ENCODE measurements around the gene LAMC2.
A peak's percentile ranks its signal among the peaks of the same experiment; 100 is the strongest.

The LAMC2 gene

DNA sequence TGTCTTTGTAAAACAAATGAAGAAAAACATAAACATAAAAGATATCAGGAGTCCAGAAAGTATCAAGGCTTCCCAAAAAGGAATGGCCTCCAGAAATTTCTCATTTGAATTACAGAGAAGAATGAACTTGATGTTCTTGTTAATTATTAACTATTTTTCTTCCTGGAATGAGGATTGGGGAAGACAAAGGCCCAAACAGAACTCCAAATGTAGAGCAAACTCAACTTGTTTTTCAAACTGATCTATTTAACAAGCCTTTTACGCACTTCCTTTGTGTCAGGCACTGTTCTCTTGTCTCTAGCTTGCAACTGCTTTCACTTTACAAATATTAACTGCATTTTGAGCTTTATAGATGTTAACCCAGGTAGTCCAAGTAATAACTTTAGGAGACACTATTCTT is 45.5 kb downstream of the LAMC2 start:
- no peak overlapping the region for H3K4me3 ChIP-seq (ENCODE audit: low read depth, low read length)
- TF ChIP-seq, protein P1, sequence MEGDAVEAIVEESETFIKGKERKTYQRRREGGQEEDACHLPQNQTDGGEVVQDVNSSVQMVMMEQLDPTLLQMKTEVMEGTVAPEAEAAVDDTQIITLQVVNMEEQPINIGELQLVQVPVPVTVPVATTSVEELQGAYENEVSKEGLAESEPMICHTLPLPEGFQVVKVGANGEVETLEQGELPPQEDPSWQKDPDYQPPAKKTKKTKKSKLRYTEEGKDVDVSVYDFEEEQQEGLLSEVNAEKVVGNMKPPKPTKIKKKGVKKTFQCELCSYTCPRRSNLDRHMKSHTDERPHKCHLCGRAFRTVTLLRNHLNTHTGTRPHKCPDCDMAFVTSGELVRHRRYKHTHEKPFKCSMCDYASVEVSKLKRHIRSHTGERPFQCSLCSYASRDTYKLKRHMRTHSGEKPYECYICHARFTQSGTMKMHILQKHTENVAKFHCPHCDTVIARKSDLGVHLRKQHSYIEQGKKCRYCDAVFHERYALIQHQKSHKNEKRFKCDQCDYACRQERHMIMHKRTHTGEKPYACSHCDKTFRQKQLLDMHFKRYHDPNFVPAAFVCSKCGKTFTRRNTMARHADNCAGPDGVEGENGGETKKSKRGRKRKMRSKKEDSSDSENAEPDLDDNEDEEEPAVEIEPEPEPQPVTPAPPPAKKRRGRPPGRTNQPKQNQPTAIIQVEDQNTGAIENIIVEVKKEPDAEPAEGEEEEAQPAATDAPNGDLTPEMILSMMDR (IDR thresholded peaks at IDR 0.05; ENCODE audit: borderline replicate concordance, insufficient read depth, low read depth, low read length): no peak

DNA sequence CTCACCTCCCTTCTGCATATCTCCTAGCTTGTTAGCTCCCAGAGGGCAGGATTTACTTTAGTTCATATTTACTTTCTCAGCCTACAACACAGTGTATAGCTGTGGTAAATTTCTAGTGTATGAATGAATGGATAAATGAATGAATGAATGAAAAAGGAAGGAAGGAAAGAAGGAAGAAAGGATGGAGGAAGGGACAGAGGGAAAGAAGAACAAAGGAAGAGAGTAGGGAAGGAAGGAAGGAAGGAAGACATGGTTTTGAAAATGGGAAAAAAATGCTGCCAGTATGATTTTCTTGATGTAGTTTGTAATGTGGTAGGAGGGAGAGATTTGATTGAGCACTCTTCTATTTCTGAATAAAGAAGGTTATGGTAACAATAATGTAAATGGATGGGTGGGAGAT is 47.0 kb downstream of the LAMC2 start:
- no peak overlapping the region for H3K4me3 ChIP-seq (ENCODE audit: low read depth, low read length)
- TF ChIP-seq, protein P1 (IDR thresholded peaks at IDR 0.05; ENCODE audit: borderline replicate concordance, insufficient read depth, low read depth, low read length): no peak

DNA sequence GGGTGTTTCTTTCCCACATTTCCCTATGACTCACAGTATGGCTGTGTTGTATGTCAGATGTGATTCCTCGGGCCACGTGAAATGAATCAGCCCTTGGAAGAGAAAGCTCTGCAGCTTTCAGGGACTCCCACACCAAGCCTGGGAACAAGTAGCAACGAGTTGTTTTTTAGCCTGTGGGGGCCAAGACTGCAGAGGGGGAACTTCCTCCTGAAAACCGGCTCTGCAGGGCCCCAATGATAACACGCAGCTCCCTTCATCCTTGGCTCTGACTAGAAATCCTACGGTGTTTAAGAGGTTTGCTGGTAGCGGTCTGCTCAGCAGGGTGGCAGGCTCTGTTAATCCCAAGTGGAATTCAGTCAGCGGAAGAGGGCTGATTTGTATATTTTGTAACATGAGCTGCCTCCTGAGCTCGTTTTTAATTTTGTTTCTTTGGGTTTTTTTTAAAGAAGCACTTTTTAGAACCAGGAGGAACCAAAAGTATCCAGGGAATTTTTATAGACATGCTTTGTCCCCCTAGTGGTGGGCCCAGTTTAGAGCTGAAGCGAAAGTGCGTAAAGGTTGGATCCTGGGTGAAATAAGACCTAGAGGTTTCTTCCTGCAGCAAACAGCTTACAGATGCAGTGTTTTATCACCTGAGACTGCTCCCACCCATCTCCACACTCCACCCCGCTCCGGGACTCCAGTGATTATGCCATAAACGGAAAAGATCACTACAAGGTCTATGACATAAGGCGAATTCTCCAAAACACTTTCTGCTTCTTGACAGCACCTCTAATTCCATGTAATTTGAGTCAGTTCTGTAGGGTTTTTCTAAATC is 48.8 kb downstream of the LAMC2 start:
- TF ChIP-seq, protein P1 (IDR thresholded peaks at IDR 0.05; ENCODE audit: borderline replicate concordance, insufficient read depth, low read depth, low read length): peak; percentile 64
- no peak overlapping the region for H3K4me3 ChIP-seq (ENCODE audit: low read depth, low read length)

DNA sequence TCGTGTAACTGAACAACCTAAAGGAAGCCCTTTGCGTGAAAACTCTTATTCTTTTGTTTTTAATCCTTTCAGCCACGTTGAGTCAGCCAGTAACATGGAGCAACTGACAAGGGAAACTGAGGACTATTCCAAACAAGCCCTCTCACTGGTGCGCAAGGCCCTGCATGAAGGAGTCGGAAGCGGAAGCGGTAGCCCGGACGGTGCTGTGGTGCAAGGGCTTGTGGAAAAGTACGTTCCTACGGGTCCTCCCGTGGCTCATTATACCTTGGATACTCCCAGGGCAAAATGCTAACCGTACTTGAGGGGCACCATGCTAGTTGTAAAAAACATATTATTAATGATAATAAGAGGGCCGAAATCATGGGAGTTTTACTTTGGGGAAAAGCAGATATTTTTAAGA is 49.4 kb downstream of the LAMC2 start:
- TF ChIP-seq, protein P1 (IDR thresholded peaks at IDR 0.05; ENCODE audit: borderline replicate concordance, insufficient read depth, low read depth, low read length): no peak
- H3K4me3 ChIP-seq (ENCODE audit: low read depth, low read length): no peak overlapping the region

DNA sequence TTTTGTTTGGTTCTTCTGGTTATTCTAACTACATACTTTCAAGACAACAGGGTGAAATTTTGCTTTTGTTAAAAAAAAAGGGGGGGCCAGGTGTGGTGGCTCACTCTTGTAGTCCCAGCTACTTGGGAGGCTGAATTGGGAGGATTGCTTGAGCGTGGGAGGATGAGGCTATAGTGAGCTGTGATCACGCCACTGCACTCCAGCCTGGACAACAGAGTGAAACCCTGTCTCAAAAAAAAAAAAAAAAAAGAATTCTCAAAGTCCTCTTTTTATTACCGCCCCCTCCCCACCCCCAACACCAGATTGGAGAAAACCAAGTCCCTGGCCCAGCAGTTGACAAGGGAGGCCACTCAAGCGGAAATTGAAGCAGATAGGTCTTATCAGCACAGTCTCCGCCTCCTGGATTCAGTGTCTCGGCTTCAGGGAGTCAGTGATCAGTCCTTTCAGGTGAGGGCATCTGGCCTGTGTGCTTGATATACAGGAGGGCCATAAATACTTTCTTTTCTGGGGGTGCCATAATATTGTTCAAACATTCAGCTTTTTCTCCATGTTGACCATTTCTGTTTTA is 50.2 kb downstream of the LAMC2 start:
- TF ChIP-seq, protein P1 (IDR thresholded peaks at IDR 0.05; ENCODE audit: borderline replicate concordance, insufficient read depth, low read depth, low read length): no peak
- H3K4me3 ChIP-seq (ENCODE audit: low read depth, low read length): no peak overlapping the region

DNA sequence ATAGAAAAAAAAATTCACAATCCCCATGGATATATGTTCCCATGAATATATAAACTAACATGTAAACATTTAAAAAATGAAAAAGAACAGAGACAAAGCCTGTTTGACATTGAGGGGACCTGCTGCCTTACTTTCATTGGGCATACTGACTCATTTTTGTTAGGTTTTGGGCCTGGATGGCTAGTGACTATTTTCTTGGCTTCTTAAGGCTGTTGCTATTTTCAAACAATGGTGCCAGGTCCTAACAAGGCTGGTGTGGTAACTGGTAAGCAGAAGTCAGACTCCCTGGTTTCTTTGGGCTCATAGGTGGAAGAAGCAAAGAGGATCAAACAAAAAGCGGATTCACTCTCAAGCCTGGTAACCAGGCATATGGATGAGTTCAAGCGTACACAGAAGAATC is 51.0 kb downstream of the LAMC2 start:
- TF ChIP-seq, protein P1 (IDR thresholded peaks at IDR 0.05; ENCODE audit: borderline replicate concordance, insufficient read depth, low read depth, low read length): no peak
- H3K4me3 ChIP-seq (ENCODE audit: low read depth, low read length): no peak overlapping the region

DNA sequence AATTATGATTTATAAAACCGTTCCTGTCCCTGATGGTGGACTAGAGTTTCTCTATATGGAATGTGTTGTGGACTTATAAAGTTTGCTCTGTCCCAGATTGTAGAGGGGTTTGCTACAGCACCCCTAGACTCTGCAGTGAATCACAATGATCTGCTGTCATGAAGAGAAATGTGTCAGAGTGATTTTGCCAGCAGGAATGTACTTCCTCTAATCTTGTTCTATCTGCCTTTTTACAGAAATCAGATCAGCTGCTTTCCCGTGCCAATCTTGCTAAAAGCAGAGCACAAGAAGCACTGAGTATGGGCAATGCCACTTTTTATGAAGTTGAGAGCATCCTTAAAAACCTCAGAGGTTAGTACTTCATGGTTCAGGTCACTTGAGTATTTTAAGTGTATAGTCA is 52.0 kb downstream of the LAMC2 start:
- TF ChIP-seq, protein P1 (IDR thresholded peaks at IDR 0.05; ENCODE audit: borderline replicate concordance, insufficient read depth, low read depth, low read length): no peak
- no peak overlapping the region for H3K4me3 ChIP-seq (ENCODE audit: low read depth, low read length)

Measured in GM12875 (cell line).